HG02852 (cell line): ENCODE data around the gene SIL1.
A peak's percentile ranks its signal among the peaks of the same experiment; 100 is the strongest.
"Not testable (repeated sequence)": the region's sequence is repeated elsewhere in the genome, so short reads cannot be mapped to it uniquely, and the experiment has no call there.

Experiments
- ATAC-seq: cut with Tn5 transposase; IDR thresholded peaks from one replicate; pipeline ENCODE4 v1.9.1; 2021; ENCODE audit warnings: mild to moderate bottlenecking, moderate library complexity; ENCODE audit not compliant: unreplicated experiment

The SIL1 gene

DNA sequence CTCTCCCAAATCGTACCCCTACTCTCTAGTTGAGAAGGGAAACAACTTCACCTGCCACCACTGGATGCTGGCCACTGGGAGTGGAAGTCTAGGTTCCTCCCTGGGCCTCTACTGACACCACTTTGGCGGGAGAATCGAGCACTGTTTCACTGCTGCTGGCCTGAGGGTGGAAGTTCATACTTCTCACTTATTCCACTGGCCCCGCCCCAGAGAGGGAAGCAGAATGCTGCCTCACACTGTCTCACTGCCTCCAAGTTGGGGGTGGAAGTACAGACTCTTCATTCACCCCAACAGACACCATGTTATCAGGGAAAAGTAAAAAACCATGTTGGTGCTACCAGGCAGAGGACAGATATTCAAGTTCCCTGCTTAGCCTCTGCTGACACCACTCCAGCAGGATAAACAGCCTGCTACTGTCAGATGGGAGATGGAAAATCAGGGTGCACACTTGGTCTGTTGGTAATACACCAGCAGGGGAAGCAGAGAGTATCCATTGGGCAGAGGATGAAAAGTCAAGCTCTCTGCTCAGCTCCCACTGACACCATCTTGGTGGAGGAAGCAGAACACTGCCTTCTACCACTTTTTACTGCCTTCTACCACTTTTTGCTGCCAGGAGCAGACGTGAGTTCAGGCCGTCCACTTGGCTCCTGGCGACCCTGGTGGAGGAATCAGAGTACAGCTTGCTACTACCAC lies 159.4 kb downstream of the SIL1 start:
- no peak for ATAC-seq

- ATAC-seq, result no peak
Observed at GRCh38 chr5:139037732-139038131, 160.4 kb downstream of the SIL1 start.

GRCh38 chr5:139036332-139036731 lies 161.8 kb downstream of the SIL1 start:
- not testable (repeated sequence) for ATAC-seq

GRCh38 chr5:139027150-139027549 lies 171.0 kb downstream of the SIL1 start:
- ATAC-seq, result peak; percentile 54

GRCh38 chr5:139025651-139026050 lies 172.5 kb downstream of the SIL1 start:
- no peak for ATAC-seq

DNA sequence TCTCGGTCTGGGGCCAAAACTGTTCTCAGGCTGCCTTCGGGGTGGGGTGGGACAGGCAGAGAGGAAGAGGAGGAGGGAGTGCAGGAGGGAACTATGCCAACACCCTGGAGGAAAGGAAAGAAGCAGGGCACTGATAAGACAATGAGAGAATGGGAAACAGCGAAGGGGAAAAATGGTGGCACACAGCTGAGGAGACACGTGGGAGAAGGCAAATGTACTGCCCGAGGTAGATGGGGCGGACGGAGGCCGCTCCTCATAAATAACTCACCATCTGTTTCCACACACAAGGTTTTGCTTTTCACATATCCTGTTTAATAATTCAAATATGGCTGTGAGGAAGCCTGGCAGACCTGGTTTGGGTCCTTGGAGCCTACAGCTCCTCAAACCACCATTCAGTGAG lies 174.9 kb downstream of the SIL1 start:
- ATAC-seq, result no peak

DNA sequence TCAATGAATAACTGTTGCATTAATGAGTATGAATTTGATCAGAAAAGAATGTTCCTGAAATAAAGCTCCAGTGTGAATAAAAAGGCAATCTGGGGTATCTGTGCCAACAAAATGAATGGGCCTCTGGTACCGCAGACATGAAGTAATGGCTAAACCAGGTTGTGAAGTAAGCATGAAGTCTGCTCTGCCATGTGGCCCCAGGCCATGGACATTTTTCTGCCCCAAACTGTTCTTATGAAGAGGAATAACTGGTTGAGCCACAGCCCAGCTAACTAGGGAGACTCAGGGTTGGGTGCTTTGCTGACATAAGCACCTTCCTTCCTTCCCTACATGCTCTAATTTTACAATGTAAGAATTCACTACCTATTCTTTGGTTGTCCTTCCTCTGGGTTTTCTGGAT lies 175.6 kb downstream of the SIL1 start:
- ATAC-seq, result no peak

GRCh38 chr5:139021346-139021745 lies 176.8 kb downstream of the SIL1 start:
- ATAC-seq, result no peak

GRCh38 chr5:139019880-139020279 lies 178.3 kb downstream of the SIL1 start:
- ATAC-seq, result no peak

DNA sequence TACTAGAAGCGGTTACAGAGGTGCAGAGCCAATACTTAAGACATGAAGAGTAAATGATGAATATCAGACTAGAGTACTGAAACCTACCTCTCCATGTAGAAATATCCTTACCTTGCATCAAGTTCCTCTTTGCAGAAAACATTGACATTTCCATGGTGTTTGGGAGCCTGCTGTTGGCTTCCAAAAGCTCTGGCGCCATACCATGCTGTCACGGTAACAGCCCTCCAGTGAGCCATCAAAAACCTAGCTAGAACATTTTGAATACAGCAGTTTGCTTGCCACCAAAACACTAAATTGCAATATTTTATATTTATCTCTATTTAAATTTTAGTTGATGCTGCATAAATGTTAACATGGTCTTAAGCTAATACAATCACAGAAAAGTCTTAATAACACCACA lies 179.0 kb downstream of the SIL1 start:
- no peak for ATAC-seq

DNA sequence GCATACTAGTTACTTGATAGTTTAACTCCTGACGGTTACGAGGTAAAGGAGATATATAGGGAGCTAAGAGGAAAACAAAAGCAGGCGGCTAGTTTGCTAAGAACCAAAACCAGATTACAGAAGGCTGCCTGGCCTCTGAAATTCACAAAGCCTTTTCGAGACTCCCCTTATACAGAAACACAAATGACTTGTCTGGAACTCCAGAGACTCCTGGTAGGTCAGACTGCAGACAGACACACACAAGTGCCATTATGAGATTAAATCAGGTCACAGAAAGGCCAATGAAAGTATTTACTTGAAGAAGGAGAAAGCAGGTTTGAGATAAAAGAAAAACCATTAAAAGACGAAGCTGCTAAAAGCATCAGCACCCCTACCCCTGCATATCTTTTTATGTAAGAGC lies 180.5 kb downstream of the SIL1 start:
- ATAC-seq, result no peak

- no peak for ATAC-seq
Observed at GRCh38 chr5:139016186-139016585, 182.0 kb downstream of the SIL1 start.

DNA sequence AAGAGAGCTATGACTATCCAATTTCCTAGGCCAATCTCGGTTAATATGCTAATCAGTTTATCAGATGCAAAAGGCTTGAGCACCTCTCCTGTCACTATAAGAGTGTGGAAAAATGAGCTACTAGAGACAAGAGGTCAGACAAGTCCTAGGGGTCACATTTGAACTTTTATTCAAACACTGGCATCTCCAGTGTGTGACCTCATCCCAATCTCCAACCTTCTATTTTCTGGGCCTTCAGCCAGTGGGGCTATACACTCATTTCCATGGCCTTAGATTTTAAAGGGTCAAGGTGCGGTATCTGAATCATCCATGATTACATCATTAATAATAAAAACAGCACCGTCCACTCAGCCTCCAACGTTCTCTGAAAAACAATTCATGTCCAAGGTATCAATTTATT lies 183.4 kb downstream of the SIL1 start:
- no peak for ATAC-seq

DNA sequence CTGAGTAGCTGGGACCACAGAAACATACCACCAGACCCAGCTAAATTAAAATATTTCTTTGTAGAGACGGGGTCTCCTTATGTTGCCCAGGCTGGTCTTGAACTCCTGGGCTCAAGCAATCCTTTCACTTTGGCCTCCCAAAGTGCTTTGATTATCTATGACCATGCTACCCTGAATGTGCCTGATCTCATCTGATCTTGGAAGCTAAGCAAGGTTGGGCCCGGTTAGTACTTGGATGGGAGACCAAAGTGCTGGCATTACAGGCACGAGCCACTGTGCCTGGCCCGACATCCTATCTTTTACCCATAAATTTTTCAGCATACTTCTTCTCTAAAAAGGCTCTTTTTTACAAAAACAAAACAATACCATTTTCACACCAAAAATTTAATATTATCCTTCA lies 186.0 kb downstream of the SIL1 start:
- ATAC-seq, result no peak

GRCh38 chr5:139011156-139011555 lies 187.0 kb downstream of the SIL1 start:
- not testable (repeated sequence) for ATAC-seq

- ATAC-seq, result no peak
Observed at GRCh38 chr5:139004374-139005307, 193.5 kb downstream of the SIL1 start.

DNA sequence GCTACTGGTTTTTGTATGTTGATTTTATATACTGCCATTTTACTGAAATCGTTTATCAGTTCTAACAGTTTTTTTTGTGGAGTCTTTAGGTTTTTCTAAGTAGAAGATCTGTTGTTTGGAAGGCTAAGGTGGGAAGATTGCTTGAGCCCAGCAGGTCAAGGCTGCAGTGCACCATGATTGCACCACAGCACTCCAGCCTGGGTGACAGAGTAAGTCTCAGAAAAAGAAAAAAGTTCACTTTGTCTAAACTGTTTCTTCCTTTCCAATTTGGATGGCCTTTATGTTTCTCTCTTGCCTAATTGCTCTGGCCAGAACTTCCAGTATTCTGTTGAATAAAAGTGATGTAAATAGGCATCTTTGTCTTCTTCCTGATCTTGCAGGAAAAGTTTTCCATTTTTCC lies 198.5 kb downstream of the SIL1 start:
- no peak for ATAC-seq

DNA sequence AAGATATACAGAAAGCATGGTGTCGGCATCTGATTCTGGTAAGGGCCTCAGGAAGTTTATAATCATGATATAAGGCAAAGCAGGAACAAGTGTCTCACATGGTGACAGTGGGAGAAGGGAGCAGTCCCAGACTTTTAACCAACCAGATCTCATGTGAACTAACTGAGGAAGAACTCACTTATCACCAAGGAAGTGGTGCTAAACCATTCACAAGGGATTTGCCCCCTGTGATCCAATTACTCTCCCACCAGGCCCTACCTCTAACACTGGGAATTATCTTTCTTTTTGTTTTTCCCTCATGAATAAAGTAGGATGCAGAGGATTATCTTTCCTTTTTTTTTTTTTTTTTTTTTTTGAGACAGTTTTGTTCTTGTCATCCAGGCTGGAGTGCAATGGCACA lies 199.6 kb downstream of the SIL1 start:
- ATAC-seq, result no peak

DNA sequence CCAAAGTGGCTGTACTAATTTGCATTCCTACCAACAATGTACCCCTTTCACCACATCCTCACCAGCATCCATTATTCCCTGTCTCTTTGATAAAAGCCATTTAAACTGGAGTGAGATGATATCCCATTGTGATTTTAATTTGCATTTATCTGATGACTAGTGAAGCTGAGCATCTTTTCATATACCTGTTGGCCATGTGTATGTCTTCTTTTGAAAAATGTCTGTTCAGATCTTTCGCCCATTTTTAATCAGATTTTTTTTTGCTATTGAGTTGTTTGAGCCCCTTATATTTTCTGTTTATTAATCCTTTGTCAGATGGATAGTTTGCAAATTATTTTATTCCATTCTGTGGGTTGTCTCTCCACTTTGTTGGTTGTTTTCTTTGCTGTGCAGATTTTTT lies 202.0 kb downstream of the SIL1 start:
- ATAC-seq, result no peak

GRCh38 chr5:138990986-138991590 lies 207.1 kb downstream of the SIL1 start:
- ATAC-seq, result no peak

- ATAC-seq, result no peak
Observed at GRCh38 chr5:138989720-138990119, 208.4 kb downstream of the SIL1 start.
